ENCODE results near the gene LAMA2. TPM values are rescaled to one million over a fixed set of nuclear protein-coding genes. Genes with fewer than 3 reads are reported as not detected.
A peak's percentile ranks its signal among the peaks of the same experiment; 100 is the strongest.

The LAMA2 gene, protein sequence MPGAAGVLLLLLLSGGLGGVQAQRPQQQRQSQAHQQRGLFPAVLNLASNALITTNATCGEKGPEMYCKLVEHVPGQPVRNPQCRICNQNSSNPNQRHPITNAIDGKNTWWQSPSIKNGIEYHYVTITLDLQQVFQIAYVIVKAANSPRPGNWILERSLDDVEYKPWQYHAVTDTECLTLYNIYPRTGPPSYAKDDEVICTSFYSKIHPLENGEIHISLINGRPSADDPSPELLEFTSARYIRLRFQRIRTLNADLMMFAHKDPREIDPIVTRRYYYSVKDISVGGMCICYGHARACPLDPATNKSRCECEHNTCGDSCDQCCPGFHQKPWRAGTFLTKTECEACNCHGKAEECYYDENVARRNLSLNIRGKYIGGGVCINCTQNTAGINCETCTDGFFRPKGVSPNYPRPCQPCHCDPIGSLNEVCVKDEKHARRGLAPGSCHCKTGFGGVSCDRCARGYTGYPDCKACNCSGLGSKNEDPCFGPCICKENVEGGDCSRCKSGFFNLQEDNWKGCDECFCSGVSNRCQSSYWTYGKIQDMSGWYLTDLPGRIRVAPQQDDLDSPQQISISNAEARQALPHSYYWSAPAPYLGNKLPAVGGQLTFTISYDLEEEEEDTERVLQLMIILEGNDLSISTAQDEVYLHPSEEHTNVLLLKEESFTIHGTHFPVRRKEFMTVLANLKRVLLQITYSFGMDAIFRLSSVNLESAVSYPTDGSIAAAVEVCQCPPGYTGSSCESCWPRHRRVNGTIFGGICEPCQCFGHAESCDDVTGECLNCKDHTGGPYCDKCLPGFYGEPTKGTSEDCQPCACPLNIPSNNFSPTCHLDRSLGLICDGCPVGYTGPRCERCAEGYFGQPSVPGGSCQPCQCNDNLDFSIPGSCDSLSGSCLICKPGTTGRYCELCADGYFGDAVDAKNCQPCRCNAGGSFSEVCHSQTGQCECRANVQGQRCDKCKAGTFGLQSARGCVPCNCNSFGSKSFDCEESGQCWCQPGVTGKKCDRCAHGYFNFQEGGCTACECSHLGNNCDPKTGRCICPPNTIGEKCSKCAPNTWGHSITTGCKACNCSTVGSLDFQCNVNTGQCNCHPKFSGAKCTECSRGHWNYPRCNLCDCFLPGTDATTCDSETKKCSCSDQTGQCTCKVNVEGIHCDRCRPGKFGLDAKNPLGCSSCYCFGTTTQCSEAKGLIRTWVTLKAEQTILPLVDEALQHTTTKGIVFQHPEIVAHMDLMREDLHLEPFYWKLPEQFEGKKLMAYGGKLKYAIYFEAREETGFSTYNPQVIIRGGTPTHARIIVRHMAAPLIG (N-terminal part only)
- polyA plus RNA-seq (2013, experiment 1 of 2) = 3.9 TPM
- 2.2 TPM for polyA plus RNA-seq (2013, experiment 2 of 2)

DNA sequence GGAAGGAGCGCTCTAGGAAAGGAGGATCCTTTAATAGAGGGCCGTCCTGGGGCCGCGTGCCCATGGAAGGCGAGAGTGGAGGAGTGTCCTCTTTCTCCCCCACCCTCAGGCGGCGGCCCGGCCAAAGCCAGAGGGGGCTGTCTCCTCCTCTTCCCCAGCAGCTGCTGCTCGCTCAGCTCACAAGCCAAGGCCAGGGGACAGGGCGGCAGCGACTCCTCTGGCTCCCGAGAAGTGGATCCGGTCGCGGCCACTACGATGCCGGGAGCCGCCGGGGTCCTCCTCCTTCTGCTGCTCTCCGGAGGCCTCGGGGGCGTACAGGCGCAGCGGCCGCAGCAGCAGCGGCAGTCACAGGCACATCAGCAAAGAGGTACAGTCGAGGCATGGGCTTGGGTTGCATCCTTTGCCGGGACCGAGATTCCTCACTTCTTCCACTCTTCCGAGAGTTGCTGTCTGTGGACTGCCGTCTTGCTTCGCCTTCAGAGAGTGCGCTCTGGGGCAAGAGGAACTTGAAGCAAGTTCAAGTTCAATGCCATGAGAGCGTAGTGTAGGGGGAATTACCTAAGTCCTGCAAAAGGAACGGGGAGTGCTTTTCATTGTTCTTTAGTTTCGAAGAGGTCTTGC is at the start of gene LAMA2:
Gene LAMA2 (plus strand): TSS at position 148 of the 621 bp plus-strand sequence. CDS start 108 bp downstream, at position 256.
- Histone ChIP-seq H3K4me1 (ENCODE audit: control insufficient read depth, insufficient read depth, low read length, poor library complexity, severe bottlenecking) (no peaks in the 10 kb centered on the region), H3K9me3 (ENCODE audit: control insufficient read depth, low read length) (no peaks in the 10 kb centered on the region), H3K27ac (ENCODE audit: low read depth, low read length, severe bottlenecking) (no peak within 1 kb of the TSS), H3K36me3 (ENCODE audit: control insufficient read depth, insufficient read depth, low read length) (no peaks in the 10 kb centered on the region), H3K4me3 (ENCODE audit: extremely low read depth, insufficient read depth, low read length, poor library complexity, severe bottlenecking) (peak within 1 kb of the TSS; percentile 24)
- WGBS, 2 experiments (ENCODE audit: insufficient coverage in 2 of 2) = 8 to 10% methylated on average over 20 to 25 of the region's 36 CpGs

DNA sequence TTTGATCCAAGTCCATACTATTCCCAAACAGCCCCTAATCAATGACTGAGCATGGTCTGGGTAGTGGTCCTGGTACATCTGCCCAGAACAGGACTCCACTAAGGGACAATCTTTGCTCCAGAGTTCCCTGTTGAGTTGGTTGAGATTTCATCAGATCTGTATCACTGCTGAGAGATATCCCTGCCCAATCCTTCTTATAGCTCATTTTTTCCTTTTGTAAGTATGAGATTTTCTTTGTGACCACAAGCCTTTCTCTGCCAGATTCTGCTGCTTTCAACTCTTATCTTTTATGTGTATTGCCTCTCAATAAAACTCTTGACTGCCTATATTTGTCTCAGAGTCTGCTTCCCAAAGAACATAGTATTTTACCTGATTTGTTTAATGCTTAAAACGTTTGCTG is 46.2 kb upstream of the LAMA2 start:
- no CpG with 5 or more reads among the region's 1 CpG for WGBS, 2 experiments (ENCODE audit: insufficient coverage in 2 of 2)
- Histone ChIP-seq H3K9me3 (ENCODE audit: control insufficient read depth, low read length) (no peaks in the 10 kb centered on the region), H3K4me1 (ENCODE audit: control insufficient read depth, insufficient read depth, low read length, poor library complexity, severe bottlenecking) (no peaks in the 10 kb centered on the region), H3K4me3 (ENCODE audit: extremely low read depth, insufficient read depth, low read length, poor library complexity, severe bottlenecking) (no peak overlapping the region), H3K27ac (ENCODE audit: low read depth, low read length, severe bottlenecking) (no peak overlapping the region), H3K36me3 (ENCODE audit: control insufficient read depth, insufficient read depth, low read length) (no peaks in the 10 kb centered on the region)

DNA sequence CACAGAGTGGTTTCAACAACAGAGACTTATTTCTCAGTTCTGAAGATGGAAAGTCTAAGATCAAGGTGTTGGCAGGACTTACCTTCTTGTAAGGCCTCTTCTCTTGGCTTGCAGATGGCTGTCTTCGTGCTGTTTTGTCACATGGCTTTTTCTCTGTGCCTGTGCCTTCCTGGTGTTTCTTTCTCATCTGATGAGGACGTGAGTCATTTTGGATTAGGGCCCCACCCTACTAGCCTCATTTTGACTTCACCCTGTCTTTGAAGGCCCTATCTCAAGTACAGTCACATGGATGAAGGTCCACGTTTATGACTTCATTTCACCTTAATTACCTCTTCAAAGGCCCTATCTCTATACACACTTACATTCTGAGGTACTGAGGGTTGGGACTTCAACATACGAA is 41.4 kb upstream of the LAMA2 start:
- Histone ChIP-seq H3K36me3 (ENCODE audit: control insufficient read depth, insufficient read depth, low read length) (no peaks in the 10 kb centered on the region), H3K4me1 (ENCODE audit: control insufficient read depth, insufficient read depth, low read length, poor library complexity, severe bottlenecking) (no peaks in the 10 kb centered on the region)
- 87 to 89% methylated on average over 4 of the region's 4 CpGs for WGBS, 2 experiments (ENCODE audit: insufficient coverage in 2 of 2)

DNA sequence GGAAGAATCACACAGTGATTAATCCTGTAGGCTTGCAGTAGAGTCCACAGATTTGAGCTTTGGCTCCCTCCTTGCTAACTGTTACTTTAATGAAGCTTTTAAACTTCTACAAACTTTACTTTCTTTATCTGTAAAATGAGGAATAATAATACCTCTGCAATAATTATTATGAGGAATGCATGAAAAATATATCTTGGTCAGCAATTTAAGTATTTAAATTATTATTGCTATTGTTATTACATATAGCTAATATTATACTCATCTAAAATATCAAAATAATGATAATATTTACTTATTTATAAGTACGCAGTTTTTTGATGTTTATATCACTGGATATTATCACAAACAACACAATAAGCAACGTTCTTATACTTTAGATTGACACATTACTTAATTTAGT is 38.3 kb upstream of the LAMA2 start:
- H3K4me3 ChIP-seq (ENCODE audit: extremely low read depth, insufficient read depth, low read length, poor library complexity, severe bottlenecking) = no peak overlapping the region
- no peaks in the 10 kb centered on the region for H3K9me3 ChIP-seq (ENCODE audit: control insufficient read depth, low read length)
- H3K27ac ChIP-seq (ENCODE audit: low read depth, low read length, severe bottlenecking) = no peak overlapping the region
- H3K4me1 ChIP-seq (ENCODE audit: control insufficient read depth, insufficient read depth, low read length, poor library complexity, severe bottlenecking) = no peaks in the 10 kb centered on the region
- H3K36me3 ChIP-seq (ENCODE audit: control insufficient read depth, insufficient read depth, low read length) = no peaks in the 10 kb centered on the region
- no CpG with 5 or more reads among the region's 2 CpGs for WGBS, 2 experiments (ENCODE audit: insufficient coverage in 2 of 2)

More for the DNA sequence above, 41.4 kb upstream of the LAMA2 start:
- H3K9me3 ChIP-seq (ENCODE audit: control insufficient read depth, low read length) = no peaks in the 10 kb centered on the region
- no peak overlapping the region for H3K27ac ChIP-seq (ENCODE audit: low read depth, low read length, severe bottlenecking)
- H3K4me3 ChIP-seq (ENCODE audit: extremely low read depth, insufficient read depth, low read length, poor library complexity, severe bottlenecking) = no peak overlapping the region

DNA sequence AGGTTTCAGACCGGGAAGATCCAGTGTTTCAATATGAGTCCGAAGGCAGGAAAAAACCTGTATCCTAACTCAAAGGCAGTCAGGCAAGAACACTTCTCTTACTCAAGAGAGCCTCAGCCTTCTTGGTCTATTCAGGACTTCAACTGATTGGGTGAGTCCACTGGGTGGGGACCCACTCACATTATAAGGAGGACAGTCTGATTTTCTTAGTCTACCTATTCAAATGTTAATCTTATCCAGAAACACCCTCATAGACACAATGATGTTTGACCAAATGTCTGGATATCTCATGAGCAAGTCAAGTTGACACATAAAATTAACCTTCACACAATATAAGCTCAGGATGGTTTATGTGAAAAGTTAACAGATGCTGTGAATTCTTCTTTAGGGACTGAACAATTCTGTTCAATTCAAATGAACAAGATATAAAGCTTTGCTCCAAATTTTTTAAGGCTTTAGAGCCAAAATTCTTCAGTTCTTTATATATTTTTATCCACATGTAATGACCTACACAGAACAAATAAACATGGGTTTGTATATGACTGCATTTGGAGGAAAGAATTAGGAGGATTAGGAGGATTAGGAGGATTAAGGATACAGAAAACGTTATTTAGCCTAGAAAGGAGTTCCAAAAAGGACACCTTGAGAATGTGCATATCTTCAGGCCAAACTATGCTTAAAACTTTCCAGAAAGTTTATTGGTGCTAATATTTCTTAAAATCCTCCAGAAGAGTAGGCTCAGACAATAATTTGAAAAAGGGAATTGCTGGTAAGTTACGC is 35.3 kb upstream of the LAMA2 start:
- 54 to 67% methylated on average over 2 to 3 of the region's 4 CpGs for WGBS, 2 experiments (ENCODE audit: insufficient coverage in 2 of 2)
- Histone ChIP-seq H3K4me3 (ENCODE audit: extremely low read depth, insufficient read depth, low read length, poor library complexity, severe bottlenecking) (no peak overlapping the region), H3K4me1 (ENCODE audit: control insufficient read depth, insufficient read depth, low read length, poor library complexity, severe bottlenecking) (no peaks in the 10 kb centered on the region), H3K9me3 (ENCODE audit: control insufficient read depth, low read length) (no peaks in the 10 kb centered on the region), H3K36me3 (ENCODE audit: control insufficient read depth, insufficient read depth, low read length) (no peaks in the 10 kb centered on the region), H3K27ac (ENCODE audit: low read depth, low read length, severe bottlenecking) (no peak overlapping the region)

DNA sequence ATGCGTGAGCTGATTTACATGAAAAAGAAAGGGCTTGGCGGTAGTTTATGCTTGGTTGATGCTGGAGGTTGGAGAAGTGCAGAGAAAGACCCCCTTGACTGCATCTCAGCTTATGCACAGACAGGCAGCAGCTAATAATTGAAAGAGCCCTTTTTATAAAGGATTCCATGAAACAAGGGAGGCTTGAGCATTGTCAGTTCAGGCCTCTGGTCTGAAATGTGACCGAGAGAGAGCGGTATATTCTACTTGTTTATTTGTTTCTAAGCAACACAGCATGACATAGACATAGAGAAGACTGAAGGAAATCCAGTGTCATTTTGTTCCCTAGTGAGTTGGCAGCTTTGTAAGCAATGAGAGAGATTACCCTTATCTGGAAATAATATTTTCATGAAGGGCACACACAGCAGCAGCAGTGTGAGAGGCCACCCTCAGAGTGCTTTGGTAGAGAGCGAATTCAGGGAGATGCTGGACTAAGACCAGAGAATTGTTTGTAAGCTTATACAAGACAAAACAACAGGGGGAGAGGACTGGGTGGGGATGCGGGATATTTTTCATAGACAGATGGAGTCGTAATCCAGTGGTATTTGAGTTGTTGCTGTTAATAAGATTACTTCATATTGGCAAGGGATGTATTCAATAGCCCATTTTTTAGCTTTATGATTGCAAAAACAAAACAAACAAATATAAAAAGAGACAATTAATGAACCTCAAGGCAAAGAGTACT is 34.6 kb upstream of the LAMA2 start:
- Histone ChIP-seq H3K27ac (ENCODE audit: low read depth, low read length, severe bottlenecking) (peak overlapping the region; percentile 24), H3K4me3 (ENCODE audit: extremely low read depth, insufficient read depth, low read length, poor library complexity, severe bottlenecking) (no peak overlapping the region), H3K4me1 (ENCODE audit: control insufficient read depth, insufficient read depth, low read length, poor library complexity, severe bottlenecking) (no peaks in the 10 kb centered on the region), H3K36me3 (ENCODE audit: control insufficient read depth, insufficient read depth, low read length) (no peaks in the 10 kb centered on the region), H3K9me3 (ENCODE audit: control insufficient read depth, low read length) (no peaks in the 10 kb centered on the region)
- WGBS, 2 experiments (ENCODE audit: insufficient coverage in 2 of 2) = 87 to 95% methylated on average over 3 to 4 of the region's 7 CpGs

DNA sequence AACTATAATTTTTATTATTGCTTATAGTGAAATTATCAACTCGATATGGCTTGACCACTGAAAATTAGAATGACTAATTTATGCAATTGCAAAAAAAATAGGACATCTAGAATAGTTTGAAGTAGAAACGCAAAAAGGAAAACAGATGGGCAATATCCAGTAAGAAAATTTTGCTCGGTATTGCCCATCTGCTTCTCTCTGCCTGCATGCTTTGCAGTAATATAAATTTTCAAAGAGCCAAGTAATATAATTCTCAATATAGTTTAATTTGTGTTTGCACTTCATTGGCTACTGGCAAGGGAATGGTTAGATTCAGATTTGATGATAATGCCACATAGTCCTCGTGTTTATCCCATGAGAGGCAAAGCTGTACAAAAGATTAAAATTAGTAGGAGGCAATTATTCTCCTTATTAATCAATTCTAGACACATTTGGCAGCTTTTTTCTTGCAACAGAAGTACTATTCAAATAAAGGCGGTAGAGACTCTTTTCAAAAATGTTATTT is 27.3 kb upstream of the LAMA2 start:
- no peaks in the 10 kb centered on the region for H3K4me1 ChIP-seq (ENCODE audit: control insufficient read depth, insufficient read depth, low read length, poor library complexity, severe bottlenecking)
- WGBS, 2 experiments (ENCODE audit: insufficient coverage in 2 of 2) = 100% methylated on average over 1 of the region's 5 CpGs; no CpG with 5 or more reads in 1 of the 2 experiments
- no peak overlapping the region for H3K4me3 ChIP-seq (ENCODE audit: extremely low read depth, insufficient read depth, low read length, poor library complexity, severe bottlenecking)
- H3K36me3 ChIP-seq (ENCODE audit: control insufficient read depth, insufficient read depth, low read length) = no peaks in the 10 kb centered on the region
- no peak overlapping the region for H3K27ac ChIP-seq (ENCODE audit: low read depth, low read length, severe bottlenecking)
- no peaks in the 10 kb centered on the region for H3K9me3 ChIP-seq (ENCODE audit: control insufficient read depth, low read length)

DNA sequence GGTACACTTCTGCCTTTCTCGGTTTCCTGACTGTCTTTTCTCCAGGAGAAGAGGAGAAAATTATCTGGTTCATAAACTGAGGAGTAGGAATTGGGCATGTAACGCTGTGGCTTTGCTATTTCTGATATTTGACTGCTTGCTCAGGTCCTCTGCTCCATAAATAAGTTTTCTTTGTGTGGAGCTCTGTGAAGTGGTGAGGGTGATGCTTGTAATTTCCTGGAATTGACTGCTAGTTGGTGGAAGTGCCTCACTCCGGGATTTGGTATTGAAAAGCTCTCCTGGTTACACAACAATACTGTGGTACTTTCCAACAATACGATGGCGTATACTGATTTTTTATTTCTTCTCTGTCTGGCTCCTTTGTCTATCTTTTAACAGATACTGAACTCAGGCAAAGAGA is 25.1 kb upstream of the LAMA2 start:
- Histone ChIP-seq H3K4me3 (ENCODE audit: extremely low read depth, insufficient read depth, low read length, poor library complexity, severe bottlenecking) (no peak overlapping the region), H3K9me3 (ENCODE audit: control insufficient read depth, low read length) (no peaks in the 10 kb centered on the region), H3K4me1 (ENCODE audit: control insufficient read depth, insufficient read depth, low read length, poor library complexity, severe bottlenecking) (no peaks in the 10 kb centered on the region), H3K27ac (ENCODE audit: low read depth, low read length, severe bottlenecking) (no peak overlapping the region), H3K36me3 (ENCODE audit: control insufficient read depth, insufficient read depth, low read length) (no peaks in the 10 kb centered on the region)
- WGBS, 2 experiments (ENCODE audit: insufficient coverage in 2 of 2) = 93 to 95% methylated on average over 3 to 4 of the region's 5 CpGs

DNA sequence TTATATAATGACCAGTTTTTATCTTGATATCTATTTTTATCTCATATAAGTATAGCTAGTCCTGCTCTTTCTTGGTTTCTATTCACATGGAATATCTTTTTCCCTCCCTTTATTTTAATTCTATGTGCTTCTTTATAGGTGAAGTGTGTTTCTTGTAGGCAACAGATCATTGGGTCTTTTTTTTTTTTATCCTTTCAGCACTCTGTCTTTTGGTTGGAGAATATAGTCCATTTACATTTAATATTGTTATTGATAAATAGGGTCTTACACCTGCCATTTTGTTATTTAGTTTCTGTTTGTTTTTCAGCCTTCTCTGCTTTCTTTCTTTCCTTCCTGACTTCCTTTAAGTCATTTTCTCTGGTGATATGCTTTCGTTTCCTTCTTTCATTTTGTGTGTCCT is 22.2 kb upstream of the LAMA2 start:
- Histone ChIP-seq H3K27ac (ENCODE audit: low read depth, low read length, severe bottlenecking) (no peak overlapping the region), H3K4me1 (ENCODE audit: control insufficient read depth, insufficient read depth, low read length, poor library complexity, severe bottlenecking) (no peaks in the 10 kb centered on the region), H3K4me3 (ENCODE audit: extremely low read depth, insufficient read depth, low read length, poor library complexity, severe bottlenecking) (no peak overlapping the region), H3K9me3 (ENCODE audit: control insufficient read depth, low read length) (no peaks in the 10 kb centered on the region), H3K36me3 (ENCODE audit: control insufficient read depth, insufficient read depth, low read length) (no peaks in the 10 kb centered on the region)
- no CpG with 5 or more reads among the region's 1 CpG for WGBS, 2 experiments (ENCODE audit: insufficient coverage in 2 of 2)
